Uterus (tissue), 4 donors: ENCODE measurements around the gene PEAK1. TPM values are rescaled to one million over a fixed set of nuclear protein-coding genes. Genes with fewer than 3 reads are reported as not detected.

ENCODE experiments used
- DNase-seq, 2 donors: peaks; one replicate each; pipeline ENCODE4 v3.0.0-alpha.2; 2019 to 2020
- H3K27ac ChIP-seq, 2 donors: fragments of 200-600 bp; sonication (generic); 1 replicate in 1 of 2; 2 replicates in 1 of 2; pipeline ENCODE4 v1.5.1; 2016 to 2018
- H3K27me3 ChIP-seq, 2 donors: fragments of 200-600 bp; sonication (generic); one replicate each; pipeline ENCODE4 v1.5.1; 2018 to 2019; ENCODE audit warnings: control low read depth in 1 of 2
- H3K36me3 ChIP-seq, 2 donors: fragments of 200-600 bp; sonication (generic); one replicate each; pipeline ENCODE4 v1.5.1; 2019; ENCODE audit warnings: control low read depth in 1 of 2
- H3K4me1 ChIP-seq, 2 donors: fragments of 200-600 bp; sonication (generic); one replicate each; pipeline ENCODE4 v1.5.1; 2018 to 2019; ENCODE audit warnings: control low read depth in 1 of 2
- H3K4me3 ChIP-seq, 2 donors: fragments of 200-600 bp; sonication (generic); 1 replicate in 1 of 2; 2 replicates in 1 of 2; pipeline ENCODE4 v1.5.1; 2018 to 2019; ENCODE audit warnings: mild to moderate bottlenecking in 1 of 2
- H3K9me3 ChIP-seq, 2 donors: fragments of 200-600 bp; sonication (generic); one replicate each; pipeline ENCODE4 v1.5.1; 2019; ENCODE audit warnings: control low read depth in 1 of 2
- CTCF ChIP-seq, 4 experiments: fragments of 200-600 bp in 2 of 4; fragments of 450-650 bp in 2 of 4; sonication (generic) in 2 of 4; IDR thresholded peaks; one replicate each; pipeline ENCODE4 v1.5.1; 2016 to 2019; ENCODE audit warnings: antibody characterized with exemption in 4 of 4, mild to moderate bottlenecking in 2 of 4, moderate library complexity in 1 of 4
- POLR2A ChIP-seq, 2 donors: fragments of 450-650 bp; IDR thresholded peaks; one replicate each; pipeline ENCODE4 v1.6.1; 2016; ENCODE audit warnings: antibody characterized with exemption in 2 of 2, mild to moderate bottlenecking in 1 of 2, moderate library complexity in 1 of 2
- intact Hi-C: fragments of 100-400 bp; cut with DNase I; formaldehyde crosslinking; loops from one replicate; pipeline ENCODE4 v1.15.1; 2023; ENCODE audit warnings: low total_unique reads
- total RNA-seq, 4 donors: library from RNA; depleted of rRNA in 3 of 4; stranded (reverse); fragments of >200 nt in 3 of 4; gene quantifications; one replicate each; pipeline versions ENCODE4 v1.1.0 to v1.2.4, GENCODE V29; 2014 to 2023
- donor health status: DM: yes; HTN: yes; CAD: no.

Gene PEAK1
- total RNA-seq, 4 donors from 2014 or later, result 14.4 to 87.3 (median 43.5) TPM

- no peaks in the 10 kb centered on the region for H3K36me3 ChIP-seq
- no peak for DNase-seq
- H3K27me3 ChIP-seq, result no peaks in the 10 kb centered on the region
- no peaks in the 10 kb centered on the region for H3K9me3 ChIP-seq
- intact Hi-C loops, result no loop called here
- TF ChIP-seq POLR2A (IDR thresholded peaks at IDR 0.05) (no peak), CTCF (IDR thresholded peaks at IDR 0.05) (no peak)
- H3K4me1 ChIP-seq, result peaks cover 0 to 5% of the 10 kb centered on the region in 2 donors
- H3K4me3 ChIP-seq, result no peak overlapping the region
- no peak overlapping the region for H3K27ac ChIP-seq
Observed at GRCh38 chr15:77219841-77220240, 200.1 kb downstream of the PEAK1 start.

GRCh38 chr15:77209221-77209620 lies 210.7 kb downstream of the PEAK1 start:
- Histone ChIP-seq H3K27me3 (no peaks in the 10 kb centered on the region), H3K27ac (no peak overlapping the region), H3K4me3 (no peak overlapping the region), H3K9me3 (peaks cover 0 to 6% of the 10 kb centered on the region in 2 donors), H3K4me1 (peaks cover 0 to 7% of the 10 kb centered on the region in 2 donors), H3K36me3 (no peaks in the 10 kb centered on the region)
- intact Hi-C loops, result no loop called here
- no peak for DNase-seq
- TF ChIP-seq CTCF (IDR thresholded peaks at IDR 0.05) (no peak), POLR2A (IDR thresholded peaks at IDR 0.05) (no peak)

DNA sequence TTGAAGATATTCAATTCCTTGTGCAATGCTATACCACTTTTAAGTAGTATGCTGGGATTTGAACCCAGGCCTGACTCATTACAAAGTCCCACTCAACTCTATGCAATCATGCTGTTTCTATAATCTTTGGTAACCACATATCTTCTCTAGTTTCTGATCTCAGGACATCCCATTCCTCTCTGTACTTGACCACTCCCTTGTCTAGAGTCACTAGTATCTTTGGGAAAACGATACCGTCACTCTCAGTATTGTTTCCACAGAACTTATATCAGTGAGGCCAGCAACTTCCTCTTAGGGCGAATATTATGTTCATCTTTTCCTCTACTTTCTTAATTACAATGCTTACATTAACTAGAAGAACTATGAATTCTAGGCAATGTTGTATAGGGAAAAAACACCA lies 211.7 kb downstream of the PEAK1 start:
- H3K4me3 ChIP-seq, result no peak overlapping the region
- intact Hi-C loops, result no loop called here
- peaks cover 0 to 6% of the 10 kb centered on the region in 2 donors for H3K9me3 ChIP-seq
- H3K27me3 ChIP-seq, result no peaks in the 10 kb centered on the region
- H3K36me3 ChIP-seq, result no peaks in the 10 kb centered on the region
- TF ChIP-seq POLR2A (IDR thresholded peaks at IDR 0.05) (no peak), CTCF (IDR thresholded peaks at IDR 0.05) (no peak)
- H3K4me1 ChIP-seq, result peaks cover 0 to 7% of the 10 kb centered on the region in 2 donors
- no peak overlapping the region for H3K27ac ChIP-seq
- DNase-seq, result no peak

- no peak for DNase-seq
- no peak overlapping the region for H3K4me3 ChIP-seq
- H3K9me3 ChIP-seq, result peaks cover 0 to 12% of the 10 kb centered on the region in 2 donors
- H3K36me3 ChIP-seq, result no peaks in the 10 kb centered on the region
- H3K27ac ChIP-seq, result no peak overlapping the region
- intact Hi-C loops, result no loop called here
- TF ChIP-seq CTCF (IDR thresholded peaks at IDR 0.05) (no peak), POLR2A (IDR thresholded peaks at IDR 0.05) (no peak)
- no peaks in the 10 kb centered on the region for H3K4me1 ChIP-seq
- H3K27me3 ChIP-seq, result no peaks in the 10 kb centered on the region
Observed at GRCh38 chr15:77201665-77202064, 218.2 kb downstream of the PEAK1 start.

- intact Hi-C loops, result no loop called here
- H3K27ac ChIP-seq, result no peak overlapping the region
- H3K4me3 ChIP-seq, result no peak overlapping the region
- no peaks in the 10 kb centered on the region for H3K27me3 ChIP-seq
- no peaks in the 10 kb centered on the region for H3K4me1 ChIP-seq
- H3K36me3 ChIP-seq, result no peaks in the 10 kb centered on the region
- H3K9me3 ChIP-seq, result peaks cover 0 to 12% of the 10 kb centered on the region in 2 donors
- TF ChIP-seq CTCF (IDR thresholded peaks at IDR 0.05), result no peak
- no peak for TF ChIP-seq POLR2A (IDR thresholded peaks at IDR 0.05)
- no peak for DNase-seq
Observed at GRCh38 chr15:77196381-77196780, 223.5 kb downstream of the PEAK1 start.
